Activated naive CD4-positive, alpha-beta T cell treated with Interleukin-2 at 50 U/mL for 16 hours (primary cell): ENCODE data around the gene ZNFX1.

Experiments used
- DNase-seq: peaks from one replicate; pipeline ENCODE4 v3.0.0-alpha.2; 2020

Gene ZNFX1

GRCh38 chr20:49291200-49291599, 13.3 kb upstream of the ZNFX1 start:
- no peak for DNase-seq

- no peak for DNase-seq
Measured at GRCh38 chr20:49290608-49291191, 12.8 kb upstream of the ZNFX1 start.

GRCh38 chr20:49288784-49289696, 11.2 kb upstream of the ZNFX1 start:
- no peak for DNase-seq

- DNase-seq = no peak
Measured at GRCh38 chr20:49288250-49288751, 10.4 kb upstream of the ZNFX1 start.

- DNase-seq = no peak
Measured at GRCh38 chr20:49287555-49288249, 9.8 kb upstream of the ZNFX1 start.

GRCh38 chr20:49286689-49287551, 9.1 kb upstream of the ZNFX1 start:
- no peak for DNase-seq

- DNase-seq = no peak
Measured at GRCh38 chr20:49285813-49286494, 8.1 kb upstream of the ZNFX1 start.

GRCh38 chr20:49285233-49285668, 7.4 kb upstream of the ZNFX1 start:
- no peak for DNase-seq

- DNase-seq = no peak
Measured at GRCh38 chr20:49284818-49285217, 7.0 kb upstream of the ZNFX1 start.

- no peak for DNase-seq
Measured at GRCh38 chr20:49283703-49284625, 6.1 kb upstream of the ZNFX1 start.

GRCh38 chr20:49283176-49283702, 5.4 kb upstream of the ZNFX1 start:
- no peak for DNase-seq

- DNase-seq = no peak
Measured at GRCh38 chr20:49282584-49283171, 4.8 kb upstream of the ZNFX1 start.

- no peak for DNase-seq
Measured at GRCh38 chr20:49281913-49282467, 4.1 kb upstream of the ZNFX1 start.

GRCh38 chr20:49281059-49281912, 3.4 kb upstream of the ZNFX1 start:
- no peak for DNase-seq

- no peak for DNase-seq
Measured at GRCh38 chr20:49280463-49281058, 2.7 kb upstream of the ZNFX1 start.

GRCh38 chr20:49279677-49280462, 2.0 kb upstream of the ZNFX1 start:
- DNase-seq = no peak
